Sigmoid colon (tissue), 7 donors: ENCODE results near the gene GPR75. TPM values are rescaled to one million over a fixed set of nuclear protein-coding genes. Genes with fewer than 3 reads are reported as not detected.
"Not testable (repeated sequence)": the region's sequence is repeated elsewhere in the genome, so short reads cannot be mapped to it uniquely, and the experiment has no call there.

Experiments used
- DNase-seq: peaks from one replicate; pipeline ENCODE4 v3.0.0-alpha.2; 2019
- H3K27ac ChIP-seq, 4 donors: fragments of 200-600 bp; sonication (generic); one replicate each; pipeline ENCODE4 v1.5.1; 2016 to 2019; ENCODE audit warnings: mild to moderate bottlenecking in 1 of 4
- H3K27me3 ChIP-seq, 3 donors: fragments of 200-600 bp; sonication (generic); one replicate each; pipeline ENCODE4 v1.5.1; 2019; ENCODE audit warnings: mild to moderate bottlenecking in 1 of 3
- H3K36me3 ChIP-seq, 4 donors: fragments of 200-600 bp; sonication (generic); one replicate each; pipeline ENCODE4 v1.5.1; 2016 to 2019
- H3K4me1 ChIP-seq, 4 donors: fragments of 200-600 bp; sonication (generic); one replicate each; pipeline ENCODE4 v1.5.1; 2017 to 2019
- H3K4me3 ChIP-seq, 4 donors: fragments of 200-600 bp; sonication (generic); one replicate each; pipeline ENCODE4 v1.5.1; 2017 to 2019; ENCODE audit warnings: mild to moderate bottlenecking in 2 of 4, moderate library complexity in 1 of 4
- H3K9me3 ChIP-seq, 4 donors: fragments of 200-600 bp in 3 of 4; sonication (generic) in 3 of 4; one replicate each; pipeline versions ENCODE4 v1.5.1 to v1.6.1; 2013 to 2019
- CTCF ChIP-seq, 4 experiments: fragments of 450-650 bp in 3 of 4; fragments of 200-600 bp in 1 of 4; IDR thresholded peaks; one replicate each; pipeline ENCODE4 v1.5.1; 2016 to 2019; ENCODE audit warnings: antibody characterized with exemption in 4 of 4, mild to moderate bottlenecking in 3 of 4, moderate library complexity in 2 of 4
- EP300 ChIP-seq, 4 donors: sonication (generic); formaldehyde crosslinking; IDR thresholded peaks; one replicate each; pipeline ENCODE4 v1.6.1; 2017; ENCODE audit warnings: antibody characterized with exemption in 4 of 4
- POLR2A ChIP-seq, 2 donors: fragments of 450-650 bp; IDR thresholded peaks; one replicate each; pipeline ENCODE4 v1.6.1; 2016; ENCODE audit warnings: antibody characterized with exemption in 2 of 2, mild to moderate bottlenecking in 2 of 2, moderate library complexity in 2 of 2
- POLR2AphosphoS5 ChIP-seq, 4 donors: sonication (generic); formaldehyde crosslinking; IDR thresholded peaks; one replicate each; pipeline ENCODE4 v1.6.1; 2017; ENCODE audit warnings: antibody characterized with exemption in 4 of 4
- WGBS, 2 donors: extraction: QIAGEN DNeasy Blood & Tissue Kit; methylation state at CpG; one replicate each; pipeline ENCODE4 v1.1.7; 2013; 5-methylcytosine and 5-hydroxymethylcytosine counted together
- intact Hi-C: fragments of 100-400 bp; cut with DNase I; formaldehyde crosslinking; loops from one replicate; pipeline ENCODE4 v1.15.1; 2023
- polyA plus RNA-seq, 3 donors: library from polyadenylated mRNA; stranded (reverse); fragments of 200-250 nt; gene quantifications; one replicate each; pipeline ENCODE4 v1.2.3, GENCODE V29; 2013
- total RNA-seq, 4 donors: library from RNA; depleted of rRNA; stranded (reverse); fragments of >200 nt; gene quantifications; one replicate each; pipeline ENCODE4 v1.1.0, GENCODE V29; 2016
- donor health status: healthy with polysubstance abuse.
- donor health status: Bipolar disorder and iron deficiency.
- donor health status: healthy.

The GPR75 gene
- total and polyA plus RNA-seq, 7 donors, result 1.3 to 6.4 (median 2.2) TPM; not detected in 2

GRCh38 chr2:53863538-53864227 lies 3.9 kb upstream of the GPR75 start:
- no peak for DNase-seq
- TF ChIP-seq POLR2AphosphoS5 (IDR thresholded peaks at IDR 0.05) (no peak), EP300 (IDR thresholded peaks at IDR 0.05) (no peak)

DNA sequence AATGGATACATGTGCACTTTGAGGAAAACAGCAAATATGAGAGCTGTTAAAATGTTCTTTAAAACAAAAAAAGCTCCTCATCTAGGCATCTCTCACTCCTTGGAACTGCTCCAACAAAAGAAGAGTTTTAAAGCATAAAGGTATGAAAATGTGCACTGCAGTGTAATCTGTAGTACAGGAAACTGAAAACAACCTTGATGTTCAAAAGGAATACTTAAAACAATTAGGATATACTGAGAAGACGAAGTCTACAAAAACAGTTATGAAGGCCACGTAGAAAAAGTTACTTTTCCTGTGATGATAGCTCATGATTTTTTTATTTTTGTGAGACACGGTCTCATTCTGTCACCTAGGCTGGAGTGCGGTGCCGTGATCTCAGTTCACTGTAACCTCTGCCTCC lies 2.1 kb upstream of the GPR75 start:
- Histone ChIP-seq H3K36me3 (peaks cover 0 to 34% (median 11%) of the 10 kb centered on the region in 4 donors), H3K27me3 (no peaks in the 10 kb centered on the region), H3K4me1 (peaks cover 0 to 14% (median 12%) of the 10 kb centered on the region in 4 donors), H3K27ac (no peak overlapping the region), H3K4me3 (no peak overlapping the region), H3K9me3 (no peaks in the 10 kb centered on the region)
- intact Hi-C loops, result no loop called here
- TF ChIP-seq POLR2A (IDR thresholded peaks at IDR 0.05), result no peak
- no peak for TF ChIP-seq CTCF (IDR thresholded peaks at IDR 0.05)
- no peak for TF ChIP-seq POLR2AphosphoS5 (IDR thresholded peaks at IDR 0.05)
- no peak for TF ChIP-seq EP300 (IDR thresholded peaks at IDR 0.05)
- no peak for DNase-seq
- WGBS, 2 donors, result 84 to 95% methylated on average over 5 of the region's 5 CpGs

More at GRCh38 chr2:53863538-53864227, 3.9 kb upstream of the GPR75 start:
- Histone ChIP-seq H3K9me3 (no peaks in the 10 kb centered on the region), H3K4me1 (peaks cover 0 to 14% (median 12%) of the 10 kb centered on the region in 4 donors), H3K27me3 (no peaks in the 10 kb centered on the region), H3K36me3 (peaks cover 0 to 49% (median 20%) of the 10 kb centered on the region in 4 donors), H3K4me3 (no peak overlapping the region), H3K27ac (no peak overlapping the region)
- WGBS, 2 donors, result 97 to 98% methylated on average over 6 of the region's 6 CpGs
- intact Hi-C loops, result no loop called here

DNA sequence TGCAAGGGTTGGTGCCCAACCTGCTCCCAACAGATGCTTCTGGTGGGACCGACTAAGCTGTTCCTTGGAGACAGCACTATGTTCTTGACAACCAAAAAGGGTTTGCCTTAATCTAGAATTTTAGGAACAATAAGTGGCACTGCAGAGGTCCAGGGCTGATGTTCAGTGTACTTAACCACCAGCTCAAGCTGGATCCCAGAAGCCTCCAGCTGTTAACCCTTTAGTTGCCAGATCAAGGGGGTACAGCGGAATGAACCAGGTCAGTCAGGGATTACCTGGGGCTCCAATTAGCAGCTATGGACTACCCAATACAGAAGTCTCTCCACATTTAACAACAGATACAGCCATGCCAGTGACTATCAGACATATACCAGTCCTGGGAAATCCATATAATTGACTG lies 3.5 kb downstream of the GPR75 start:
- no peaks in the 10 kb centered on the region for H3K9me3 ChIP-seq
- TF ChIP-seq POLR2AphosphoS5 (IDR thresholded peaks at IDR 0.05), result no peak
- no peak for TF ChIP-seq CTCF (IDR thresholded peaks at IDR 0.05)
- TF ChIP-seq EP300 (IDR thresholded peaks at IDR 0.05), result no peak
- TF ChIP-seq POLR2A (IDR thresholded peaks at IDR 0.05), result no peak
- no peak for DNase-seq
- H3K36me3 ChIP-seq, result peaks cover 0 to 19% (median 7%) of the 10 kb centered on the region in 4 donors
- peaks cover 0 to 14% (median 12%) of the 10 kb centered on the region in 4 donors for H3K4me1 ChIP-seq
- no peak overlapping the region for H3K27ac ChIP-seq
- 95 to 97% methylated on average over 2 of the region's 2 CpGs for WGBS, 2 donors
- no peaks in the 10 kb centered on the region for H3K27me3 ChIP-seq
- H3K4me3 ChIP-seq, result no peak overlapping the region
- intact Hi-C loops, result no loop called here

GRCh38 chr2:53854678-53855077 lies 5.1 kb downstream of the GPR75 start:
- Histone ChIP-seq H3K4me1 (peaks cover 0 to 6% (median 5%) of the 10 kb centered on the region in 4 donors), H3K27ac (no peak overlapping the region), H3K4me3 (no peak overlapping the region), H3K27me3 (no peaks in the 10 kb centered on the region), H3K36me3 (peaks cover 0 to 19% (median 7%) of the 10 kb centered on the region in 4 donors), H3K9me3 (no peaks in the 10 kb centered on the region)
- 90 to 91% methylated on average over 2 of the region's 2 CpGs for WGBS, 2 donors
- DNase-seq, result no peak
- TF ChIP-seq POLR2AphosphoS5 (IDR thresholded peaks at IDR 0.05) (no peak), CTCF (IDR thresholded peaks at IDR 0.05) (no peak), EP300 (IDR thresholded peaks at IDR 0.05) (no peak), POLR2A (IDR thresholded peaks at IDR 0.05) (no peak)
- intact Hi-C loops, result no loop called here

- H3K4me1 ChIP-seq, result no peaks in the 10 kb centered on the region
- no peak for DNase-seq
- intact Hi-C loops, result no loop called here
- H3K27ac ChIP-seq, result no peak overlapping the region
- TF ChIP-seq EP300 (IDR thresholded peaks at IDR 0.05), result no peak
- no peak for TF ChIP-seq POLR2A (IDR thresholded peaks at IDR 0.05)
- no peak for TF ChIP-seq CTCF (IDR thresholded peaks at IDR 0.05)
- no peak for TF ChIP-seq POLR2AphosphoS5 (IDR thresholded peaks at IDR 0.05)
- 90 to 95% methylated on average over 4 of the region's 4 CpGs for WGBS, 2 donors
- no peak overlapping the region for H3K4me3 ChIP-seq
- peaks cover 0 to 19% (median 7%) of the 10 kb centered on the region in 4 donors for H3K36me3 ChIP-seq
- H3K9me3 ChIP-seq, result no peaks in the 10 kb centered on the region
- H3K27me3 ChIP-seq, result no peaks in the 10 kb centered on the region
Observed at GRCh38 chr2:53852532-53852931, 7.2 kb downstream of the GPR75 start.

GRCh38 chr2:53851052-53851757 lies 8.6 kb downstream of the GPR75 start:
- DNase-seq, H3K27ac ChIP-seq, H3K27me3 ChIP-seq, H3K9me3 ChIP-seq, intact Hi-C loops, H3K4me3 ChIP-seq, H3K4me1 ChIP-seq: not testable (repeated sequence)
- WGBS, 2 donors, result 96 to 97% methylated on average over 9 of the region's 9 CpGs
- H3K36me3 ChIP-seq, result peaks cover 0 to 19% (median 7%) of the 10 kb centered on the region in 4 donors
